GM12892 (cell line): ENCODE data around the gene SLC8A1.

Experiments
- POLR2A ChIP-seq: IDR thresholded peaks from 2 replicates; pipeline ENCODE4 v1.6.1; 2011; ENCODE audit warnings: low read depth, low read length, control low read depth
- POLR2AphosphoS5 ChIP-seq: IDR thresholded peaks from 2 replicates; pipeline ENCODE4 v1.6.1; 2011; ENCODE audit warnings: low read depth, low read length, control low read depth

DNA sequence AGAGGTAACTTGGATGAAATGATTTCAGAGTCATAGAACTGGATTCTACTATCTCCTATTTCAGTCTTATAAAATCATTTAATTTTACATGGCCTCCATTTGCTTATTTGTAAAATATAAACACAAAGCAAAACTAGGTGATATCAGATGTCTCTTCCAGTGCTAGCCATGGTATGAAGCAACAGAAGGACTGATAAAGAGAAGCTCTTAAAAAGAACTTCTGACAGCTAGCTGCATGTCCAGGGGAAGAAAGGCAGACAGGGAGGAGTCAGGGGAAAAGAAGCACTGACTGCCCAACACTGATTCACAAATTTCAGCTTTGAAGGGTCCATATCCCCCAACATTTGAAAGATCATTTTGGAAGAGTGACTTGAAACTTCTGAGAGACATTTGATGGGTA is 6.4 kb downstream of the SLC8A1 start:
- no peak for TF ChIP-seq POLR2A
- TF ChIP-seq POLR2AphosphoS5, result no peak
